Measurements from ENCODE around the gene SMIM41. TPM values are rescaled to one million over a fixed set of nuclear protein-coding genes. Genes with fewer than 3 reads are reported as not detected.
A peak's percentile ranks its signal among the peaks of the same experiment; 100 is the strongest.
"Not testable (repeated sequence)": the region's sequence is repeated elsewhere in the genome, so short reads cannot be mapped to it uniquely, and the experiment has no call there.

SMIM41 gene
- total RNA-seq, 2 experiments from 2014 or later: not detected

DNA sequence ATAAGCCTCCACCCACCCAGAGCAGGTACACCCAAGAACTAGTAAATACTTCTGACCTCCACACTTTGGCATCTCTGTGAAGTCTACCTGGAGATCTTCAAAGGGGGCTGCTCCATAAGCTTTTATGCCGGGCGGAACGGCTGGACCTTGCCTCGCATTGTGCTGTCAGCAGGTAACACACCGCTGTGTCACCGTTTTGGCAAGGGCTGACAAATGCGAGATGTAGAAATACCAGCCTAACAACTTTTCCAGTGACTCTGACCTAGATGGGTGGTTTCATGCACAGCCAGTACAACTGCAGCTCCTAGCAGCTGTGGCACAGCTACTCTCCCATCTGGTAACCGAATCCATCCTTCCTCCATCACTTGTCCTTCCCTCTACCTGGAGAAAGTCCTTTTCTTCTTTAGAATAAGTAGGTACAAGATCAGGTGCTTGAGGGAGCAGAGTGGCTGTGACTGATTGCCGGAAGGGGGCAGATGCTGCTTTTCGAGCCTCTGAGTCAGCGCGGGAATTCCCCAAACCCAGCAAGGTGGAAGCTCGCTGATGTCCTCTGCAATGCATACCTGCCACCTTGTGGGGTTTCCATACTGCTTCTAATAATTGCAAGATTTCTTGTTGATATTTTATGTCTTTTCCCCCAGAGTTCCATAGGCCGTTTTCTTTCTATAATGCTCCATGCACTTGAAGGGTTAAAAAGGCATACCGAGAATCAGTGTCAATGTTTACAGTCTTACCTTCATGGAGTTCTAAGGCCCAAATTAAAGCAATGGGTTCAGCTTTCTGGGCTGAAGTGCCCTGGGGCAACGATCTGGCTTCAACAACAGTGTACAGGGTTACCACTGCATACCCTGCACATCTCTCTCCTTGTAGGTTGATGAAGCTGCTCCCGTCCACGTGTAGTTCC is 37.0 kb downstream of the SMIM41 start:
- CTCF ChIA-PET: interaction anchor here (0.8 to 3.4 kb wide), 3 partner anchors 89 to 123 kb away, joined by 3 to 33 read pairs (median 3); no protein-coding TSS in a partner anchor

DNA sequence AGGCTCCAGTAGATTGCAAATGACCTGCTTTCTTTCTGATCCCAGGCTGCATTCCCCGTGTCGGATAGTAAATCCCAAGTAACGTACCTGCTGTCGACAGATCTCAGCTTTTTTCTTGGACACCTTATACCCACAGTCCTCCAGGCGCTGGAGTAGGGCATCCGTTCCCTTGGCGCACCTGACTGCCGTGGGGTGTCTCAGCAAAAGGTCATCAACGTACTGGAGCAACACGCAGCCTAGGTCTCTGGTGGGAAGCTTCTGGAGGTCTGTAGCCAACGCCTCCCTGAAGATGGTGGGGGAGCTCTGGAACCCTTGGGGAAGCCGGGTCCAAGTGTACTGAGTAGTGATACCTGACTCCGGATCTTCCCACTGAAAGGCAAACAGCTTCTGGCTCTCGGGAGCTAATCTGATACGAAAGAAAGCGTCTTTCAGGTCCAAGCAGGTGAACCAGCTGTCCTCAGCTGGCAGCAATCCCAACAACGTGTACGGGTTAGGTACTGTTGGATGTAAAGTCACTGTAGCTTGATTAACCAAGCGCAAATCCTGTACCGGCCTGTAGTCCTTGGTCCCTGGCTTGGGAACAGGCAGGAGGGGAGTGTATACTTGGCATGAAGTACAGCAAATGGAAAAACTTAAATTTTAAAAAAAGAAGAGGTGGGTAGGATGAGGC is 38.4 kb downstream of the SMIM41 start:
- H3K4me3 Mint-ChIP-seq; DNase-seq; H3K36me3 Mint-ChIP-seq (ENCODE audit: low read depth); H3K27ac Mint-ChIP-seq; H3K9me3 Mint-ChIP-seq: not testable (repeated sequence)
- H3K27me3 Mint-ChIP-seq: peaks cover 19% of the 10 kb centered on the region
- CTCF ChIA-PET: interaction anchor here (0.6 to 3.4 kb wide), 4 partner anchors 89 to 288 kb away, joined by 3 to 33 read pairs (median 6); no protein-coding TSS in a partner anchor
- POLR2A ChIA-PET: interaction anchor here (0.7 kb wide), 1 partner anchor 92 kb away, joined by 3 read pairs; no protein-coding TSS in a partner anchor
- H3K4me1 Mint-ChIP-seq: peaks cover 32% of the 10 kb centered on the region

More for the DNA sequence above, 37.0 kb downstream of the SMIM41 start:
- peaks cover 14% of the 10 kb centered on the region for H3K27me3 Mint-ChIP-seq
- H3K27ac Mint-ChIP-seq; POLR2A ChIA-PET; H3K36me3 Mint-ChIP-seq (ENCODE audit: low read depth); H3K4me3 Mint-ChIP-seq; H3K9me3 Mint-ChIP-seq: not testable (repeated sequence)
- peak; percentile 60 for DNase-seq
- H3K4me1 Mint-ChIP-seq: peaks cover 28% of the 10 kb centered on the region

- Mint-ChIP-seq H3K4me1 (peaks cover 32% of the 10 kb centered on the region), H3K27ac (no peak overlapping the region), H3K36me3 (ENCODE audit: low read depth) (no peaks in the 10 kb centered on the region), H3K9me3 (no peaks in the 10 kb centered on the region), H3K27me3 (peaks cover 19% of the 10 kb centered on the region), H3K4me3 (no peak overlapping the region)
- ChIA-PET POLR2A (no interaction called here), CTCF (interaction anchor here (1.0 to 2.2 kb wide), 6 partner anchors 12 to 100 kb away, joined by 3 to 6 read pairs (median 4); no protein-coding TSS in a partner anchor)
- DNase-seq: peak; percentile 29
These were observed 40.1 kb downstream of the SMIM41 start for GRCh38 chr12:52119398-52120254.

- Mint-ChIP-seq H3K27ac (no peak overlapping the region), H3K4me3 (no peak overlapping the region), H3K4me1 (peaks cover 29% of the 10 kb centered on the region), H3K36me3 (ENCODE audit: low read depth) (no peaks in the 10 kb centered on the region), H3K27me3 (peaks cover 19% of the 10 kb centered on the region), H3K9me3 (no peaks in the 10 kb centered on the region)
- no peak for DNase-seq
- ChIA-PET POLR2A (interaction anchor here (0.5 kb wide), 1 partner anchor 117 kb away, joined by 3 read pairs; no protein-coding TSS in a partner anchor), CTCF (interaction anchor here (0.6 to 2.2 kb wide), 5 partner anchors 19 to 99 kb away, joined by 4 to 20 read pairs (median 4); no protein-coding TSS in a partner anchor)
These were observed 41.7 kb downstream of the SMIM41 start for GRCh38 chr12:52120951-52121823.

- H3K27ac Mint-ChIP-seq: no peak overlapping the region
- DNase-seq: peak; percentile 72
- no peak overlapping the region for H3K4me3 Mint-ChIP-seq
- peaks cover 19% of the 10 kb centered on the region for H3K27me3 Mint-ChIP-seq
- H3K9me3 Mint-ChIP-seq: no peaks in the 10 kb centered on the region
- ChIA-PET CTCF (interaction anchor here (0.7 to 2.2 kb wide), 6 partner anchors 19 to 112 kb away, joined by 3 to 20 read pairs (median 4); no protein-coding TSS in a partner anchor), POLR2A (interaction anchor here (0.5 kb wide), 1 partner anchor 118 kb away, joined by 3 read pairs; no protein-coding TSS in a partner anchor)
- no peaks in the 10 kb centered on the region for H3K36me3 Mint-ChIP-seq (ENCODE audit: low read depth)
- peaks cover 22% of the 10 kb centered on the region for H3K4me1 Mint-ChIP-seq
These were observed 42.5 kb downstream of the SMIM41 start for GRCh38 chr12:52121824-52122539.

GRCh38 chr12:52122540-52122871 is 43.0 kb downstream of the SMIM41 start:
- peaks cover 21% of the 10 kb centered on the region for H3K4me1 Mint-ChIP-seq
- H3K36me3 Mint-ChIP-seq (ENCODE audit: low read depth): no peaks in the 10 kb centered on the region
- no peaks in the 10 kb centered on the region for H3K9me3 Mint-ChIP-seq
- no peak overlapping the region for H3K27ac Mint-ChIP-seq
- no peak overlapping the region for H3K4me3 Mint-ChIP-seq
- H3K27me3 Mint-ChIP-seq: peaks cover 24% of the 10 kb centered on the region
- ChIA-PET POLR2A (no interaction called here), CTCF (interaction anchor here (0.6 to 2.0 kb wide), 5 partner anchors 18 to 280 kb away, joined by 3 to 12 read pairs (median 4); no protein-coding TSS in a partner anchor)
- DNase-seq: no peak

- DNase-seq: no peak
- Mint-ChIP-seq H3K36me3 (ENCODE audit: low read depth) (no peaks in the 10 kb centered on the region), H3K4me1 (peaks cover 21% of the 10 kb centered on the region), H3K9me3 (no peaks in the 10 kb centered on the region), H3K4me3 (no peak overlapping the region), H3K27ac (no peak overlapping the region), H3K27me3 (peaks cover 24% of the 10 kb centered on the region)
- CTCF ChIA-PET: interaction anchor here (0.6 to 2.0 kb wide), 4 partner anchors 90 to 280 kb away, joined by 3 to 12 read pairs (median 4); no protein-coding TSS in a partner anchor
- POLR2A ChIA-PET: no interaction called here
These were observed 43.4 kb downstream of the SMIM41 start for GRCh38 chr12:52122904-52123303.

DNA sequence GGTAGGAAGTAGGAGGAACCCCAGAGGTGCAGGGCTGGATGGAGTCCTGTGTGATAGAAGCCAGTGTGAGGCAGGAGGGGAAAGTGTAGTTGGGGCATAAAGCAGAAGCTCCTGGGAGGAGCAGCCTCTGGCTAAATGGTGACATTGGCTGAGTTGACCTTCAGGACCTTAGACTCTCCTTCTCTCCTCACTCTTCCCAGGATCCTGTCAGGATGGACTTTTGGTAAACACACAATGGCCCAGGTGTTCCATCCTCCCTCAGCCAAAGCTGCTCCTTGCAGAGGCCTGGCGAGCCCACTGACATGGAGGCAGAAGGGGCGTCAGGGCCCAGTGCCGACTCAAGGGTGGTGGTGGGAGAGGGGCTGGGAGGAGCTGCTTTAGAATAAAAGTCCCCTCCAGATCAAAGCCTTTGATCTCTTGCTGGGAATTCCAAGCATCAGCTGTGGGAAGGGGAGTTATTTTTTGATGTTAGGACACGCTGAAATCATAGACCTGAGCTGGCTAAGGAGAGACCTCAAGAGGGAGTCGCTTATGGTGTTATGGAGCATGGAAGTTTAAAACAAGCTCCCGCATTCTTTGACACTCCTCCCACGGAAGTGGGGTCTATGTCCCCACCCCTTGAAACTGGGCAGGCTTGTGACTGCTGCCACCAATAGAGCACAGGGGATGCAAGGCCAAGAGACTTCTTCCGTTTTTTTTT is 44.1 kb downstream of the SMIM41 start:
- Mint-ChIP-seq H3K4me3 (no peak overlapping the region), H3K27ac (no peak overlapping the region), H3K4me1 (peaks cover 19% of the 10 kb centered on the region), H3K36me3 (ENCODE audit: low read depth) (no peaks in the 10 kb centered on the region), H3K9me3 (no peaks in the 10 kb centered on the region), H3K27me3 (peaks cover 27% of the 10 kb centered on the region)
- DNase-seq: no peak
- ChIA-PET POLR2A (interaction anchor here (0.6 kb wide), 1 partner anchor 38 kb away, joined by 3 read pairs; no protein-coding TSS in a partner anchor), CTCF (interaction anchor here (0.7 to 2.0 kb wide), 5 partner anchors 31 to 104 kb away, joined by 3 to 12 read pairs (median 3); no protein-coding TSS in a partner anchor)

- POLR2A ChIA-PET: no interaction called here
- CTCF ChIA-PET: interaction anchor here (0.7 to 1.4 kb wide), 4 partner anchors 10 to 100 kb away, joined by 3 to 6 read pairs (median 4); no protein-coding TSS in a partner anchor
- Mint-ChIP-seq H3K36me3 (ENCODE audit: low read depth) (no peaks in the 10 kb centered on the region), H3K9me3 (no peaks in the 10 kb centered on the region), H3K4me1 (peaks cover 8% of the 10 kb centered on the region), H3K27me3 (peaks cover 18% of the 10 kb centered on the region), H3K4me3 (no peak overlapping the region), H3K27ac (no peak overlapping the region)
- no peak for DNase-seq
These were observed 46.0 kb downstream of the SMIM41 start for GRCh38 chr12:52125476-52125900.

DNA sequence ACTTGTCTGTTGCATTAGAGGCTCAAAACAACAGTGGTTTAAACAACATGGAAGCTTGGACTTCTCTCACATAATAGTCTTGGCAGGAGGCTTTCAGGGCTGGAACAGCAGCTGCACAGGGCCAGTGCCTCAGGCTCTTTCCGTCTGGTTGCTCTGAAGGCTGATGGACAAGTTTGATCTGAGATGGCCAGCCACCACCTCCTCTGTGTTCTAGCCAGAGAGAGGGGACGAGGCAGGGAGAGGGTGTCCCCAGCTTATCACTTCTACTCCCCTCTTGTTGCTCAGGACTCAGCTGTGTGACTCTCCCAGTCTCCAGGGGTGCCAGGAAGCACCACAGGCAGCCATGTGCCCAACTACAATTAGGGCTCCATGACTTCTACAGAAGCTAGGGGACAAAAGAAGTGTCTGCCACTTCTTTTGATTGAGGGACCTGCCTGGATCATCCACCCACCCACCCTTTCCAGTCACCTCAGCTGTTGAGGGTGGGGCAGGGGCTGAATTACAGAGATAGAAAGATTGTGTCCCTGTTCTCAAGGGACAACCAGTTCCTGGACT is 46.6 kb downstream of the SMIM41 start:
- CTCF ChIA-PET: interaction anchor here (0.7 to 1.4 kb wide), 3 partner anchors 10 to 45 kb away, joined by 3 to 4 read pairs (median 4); no protein-coding TSS in a partner anchor
- POLR2A ChIA-PET: no interaction called here
- Mint-ChIP-seq H3K4me1 (peaks cover 5% of the 10 kb centered on the region), H3K27me3 (peaks cover 14% of the 10 kb centered on the region), H3K36me3 (ENCODE audit: low read depth) (no peaks in the 10 kb centered on the region), H3K4me3 (no peak overlapping the region), H3K9me3 (no peaks in the 10 kb centered on the region), H3K27ac (no peak overlapping the region)
- no peak for DNase-seq

Data from activated CD4-positive, alpha-beta T cell treated with anti-CD3 and anti-CD28 coated beads, Interleukin-2, amount 10 ng/mL, durations not matched to agents 7 days and 5 days (primary cell).